ENCODE results near the gene ELAVL3. TPM values are rescaled to one million over a fixed set of nuclear protein-coding genes. Genes with fewer than 3 reads are reported as not detected.
A peak's percentile ranks its signal among the peaks of the same experiment; 100 is the strongest.

ELAVL3 gene
- total and polyA plus RNA-seq, 2 of the 4 experiments (the other 2 are of a cell fraction): not detected

GRCh38 chr19:11435057-11435832, 45.6 kb downstream of the ELAVL3 start, which contains the start of the genes ODAD3 and PRKCSH:
Gene ODAD3 (minus strand): TSS chr19:11435121. CDS start chr19:11435016, 105 bp downstream.
Gene PRKCSH (plus strand): TSS chr19:11435635. CDS start chr19:11436118, 483 bp downstream.
- Histone ChIP-seq H2BK20ac (ENCODE audit: low read depth, low read length) (no peak within 1 kb of the TSS), H4K8ac (ENCODE audit: low read depth in 2 of 2, low read length in 2 of 2) (peak within 1 kb of the TSS; percentile 48 to 97), H3K4me2 (ENCODE audit: low read depth, low read length) (peak within 1 kb of the TSS; percentile 74), H2AFZ (replicated peaks; ENCODE audit: low read length, poor library complexity) (peak within 1 kb of the TSS; percentile 100), H3K27me3 (ENCODE audit: control insufficient read depth, insufficient read depth, low read length) (no peaks in the 10 kb centered on the region), H3K9ac (ENCODE audit: low read depth, low read length) (peak within 1 kb of the TSS; percentile 82), H3K27ac (ENCODE audit: insufficient read depth, low read length) (peak within 1 kb of the TSS; percentile 69), H2AK9ac (replicated peaks; ENCODE audit: low read depth, low read length, poor library complexity) (peak within 1 kb of the TSS; percentile 99), H2BK5ac (ENCODE audit: low read depth, low read length, poor library complexity, severe bottlenecking) (peak within 1 kb of the TSS; percentile 60), H3K18ac (ENCODE audit: low read depth, low read length) (no peak within 1 kb of the TSS), H4K20me1 (ENCODE audit: insufficient read depth, low read length) (peaks cover 7% of the 10 kb centered on the region), H3K79me1 (ENCODE audit: low read depth in 1 of 2, low read length in 2 of 2) (peaks cover 13 to 22% of the 10 kb centered on the region in 2 experiments; a peak in 3 of 4 replicates), H2BK120ac (ENCODE audit: low read depth, low read length) (no peak within 1 kb of the TSS; the same call in 1 of the 2 replicates), H3K56ac (ENCODE audit: extremely low read depth, insufficient read depth, low read length) (peak within 1 kb of the TSS; percentile 70), H3K9me1 (ENCODE audit: insufficient read depth, low read length) (peaks cover 12% of the 10 kb centered on the region), H3K9me3 (ENCODE audit: control insufficient read depth, insufficient read depth, low read length) (no peaks in the 10 kb centered on the region), H3K14ac (replicated peaks; ENCODE audit: low read depth, low read length) (peak within 1 kb of the TSS; percentile 90), H3K23ac (ENCODE audit: low read depth, low read length) (peak within 1 kb of the TSS; percentile 89), H2BK15ac (ENCODE audit: low read depth, low read length) (0 out of 3 replicates have a peak within 1 kb of the TSS, but pooled peaks have one; percentile 3), H4K5ac (ENCODE audit: low read depth, low read length) (peak within 1 kb of the TSS; percentile 25), H4K91ac (ENCODE audit: insufficient read depth, low read depth, low read length) (peak within 1 kb of the TSS; percentile 78), H3K4me3 (ENCODE audit: insufficient read depth, low read depth, low read length) (peak within 1 kb of the TSS; percentile 72), H2AK5ac (ENCODE audit: low read depth, low read length) (peak within 1 kb of the TSS; percentile 80), H3K4me1 (ENCODE audit: control insufficient read depth, insufficient read depth, low read length) (peaks cover 9% of the 10 kb centered on the region), H3K36me3 (ENCODE audit: control insufficient read depth, insufficient read depth, low read length) (peaks cover 19% of the 10 kb centered on the region), H3K4ac (ENCODE audit: low read depth, low read length) (peak within 1 kb of the TSS; percentile 94)
- ATAC-seq (ENCODE audit: low read depth) (peak; percentile 97), DNase-seq (peak; percentile 100)
- no TSS peak for BruUV-seq (replicated peaks)
- CTCF ChIA-PET: interaction anchor here (0.6 to 1.4 kb wide), 8 partner anchors 14 to 141 kb away, joined by 3 to 9 read pairs (median 3); partner anchors contain the start of gene SWSAP1
- peak; percentile 98 for TF ChIP-seq USF2 (IDR thresholded peaks at IDR 0.05; ENCODE audit: low read depth, low read length)
- peak; percentile 86; the same call in 1 of the 2 replicates for TF ChIP-seq MAZ (IDR thresholded peaks at IDR 0.05; ENCODE audit: borderline replicate concordance, low read depth, low read length)
- peak; percentile 40; the same call in 1 of the 2 replicates for TF ChIP-seq MXI1 (IDR thresholded peaks at IDR 0.05; ENCODE audit: borderline replicate concordance, low read depth, low read length)
- TF ChIP-seq MAFK (IDR thresholded peaks at IDR 0.05; ENCODE audit: low read depth, low read length): no peak
- TF ChIP-seq CTCF (conservative IDR thresholded peaks at IDR 0.05; ENCODE audit: low read depth, low read length): peak; percentile 90
- TF ChIP-seq RFX5 (IDR thresholded peaks at IDR 0.05; ENCODE audit: low read depth, low read length): no peak; the same call in 1 of the 2 replicates
- no peak for TF ChIP-seq POLR2A (IDR thresholded peaks at IDR 0.05; ENCODE audit: low read depth, low read length)
- TF ChIP-seq RAD21 (IDR thresholded peaks at IDR 0.05; ENCODE audit: low read length): peak; percentile 28
- peak; percentile 5; the same call in 1 of the 2 replicates for TF ChIP-seq SMC3 (IDR thresholded peaks at IDR 0.05; ENCODE audit: low read depth, low read length)
- TF ChIP-seq CHD1 (IDR thresholded peaks at IDR 0.05; ENCODE audit: low read depth, low read length): 0 out of 2 replicates have a peak, but pooled peaks have one; percentile 45
- TF ChIP-seq BHLHE40 (IDR thresholded peaks at IDR 0.05; ENCODE audit: low read depth, low read length): peak; percentile 90
- 0 out of 2 replicates have a peak, but pooled peaks have one; percentile 14 for TF ChIP-seq FOS (IDR thresholded peaks at IDR 0.05; ENCODE audit: low read depth, low read length)
- WGBS, 2 experiments (ENCODE audit: extremely low coverage in 2 of 2, insufficient read length in 1 of 2): 0% methylated on average over 22 of the region's 53 CpGs; no CpG with 5 or more reads in 1 of the 2 experiments
- POLR2A ChIA-PET (ENCODE audit: unreplicated experiment): no interaction called here
- in situ Hi-C loops (cut with MboI; ENCODE audit: low sequenced_read_pairs): no loop called here
- dilution Hi-C loops (cut with HindIII; ENCODE audit: low sequenced_read_pairs, unreplicated experiment): no loop called here
- intact Hi-C loops (cut with micrococcal nuclease): loop anchor here (1.0 to 2.0 kb wide), 3 partner anchors 60 to 142 kb away; partner anchors contain the start of genes CCDC159, SWSAP1 and TMEM205
